Stimulated activated CD8-positive, alpha-beta memory T cell treated with anti-CD3 and anti-CD28 coated beads, Interleukin-7, amount 100 ng/mL, for 1 hour (primary cell): ENCODE data around the gene ZBED1.
"Not testable (repeated sequence)": the region's sequence is repeated elsewhere in the genome, so short reads cannot be mapped to it uniquely, and the experiment has no call there.

Source experiments
- DNase-seq, 2 donors: peaks; one replicate each; pipeline ENCODE4 v3.0.0-alpha.2; 2020; ENCODE audit warnings: low read depth in 2 of 2

ZBED1 gene

DNA sequence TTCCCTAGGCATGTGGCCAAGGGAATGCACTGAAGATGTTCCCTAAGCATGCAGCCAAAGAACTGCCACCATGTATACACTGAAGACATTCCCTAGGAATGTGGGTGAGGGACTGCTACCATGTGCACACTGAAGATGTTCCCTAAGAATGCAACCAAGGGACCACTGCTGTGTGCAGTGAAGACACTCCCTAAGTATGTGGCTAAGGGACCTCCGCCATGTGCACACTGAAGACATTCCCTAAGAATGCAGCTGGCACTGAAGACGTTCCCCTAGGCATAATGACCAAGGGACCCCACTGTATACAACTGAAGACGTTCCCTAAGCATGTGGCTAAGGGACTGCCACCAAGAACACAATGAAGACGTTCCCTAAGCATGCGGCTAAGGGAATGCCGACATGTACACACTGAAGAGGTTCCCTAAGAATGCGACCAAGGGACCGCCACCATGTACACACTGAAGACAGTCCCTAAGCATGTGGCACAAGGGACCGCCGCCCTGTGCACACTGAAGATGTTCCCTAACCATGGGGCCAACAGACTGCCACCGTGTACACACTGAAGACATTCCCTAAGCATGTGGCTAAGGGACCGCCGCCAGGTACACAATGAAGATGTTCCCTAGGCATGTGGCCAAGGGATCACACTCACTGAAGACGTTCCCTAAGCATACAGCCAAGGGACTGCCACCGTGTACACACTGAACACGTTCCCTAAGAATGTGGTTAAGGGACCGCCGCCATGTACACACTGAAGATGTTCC lies 25.6 kb downstream of the ZBED1 start:
- no peak for DNase-seq

DNA sequence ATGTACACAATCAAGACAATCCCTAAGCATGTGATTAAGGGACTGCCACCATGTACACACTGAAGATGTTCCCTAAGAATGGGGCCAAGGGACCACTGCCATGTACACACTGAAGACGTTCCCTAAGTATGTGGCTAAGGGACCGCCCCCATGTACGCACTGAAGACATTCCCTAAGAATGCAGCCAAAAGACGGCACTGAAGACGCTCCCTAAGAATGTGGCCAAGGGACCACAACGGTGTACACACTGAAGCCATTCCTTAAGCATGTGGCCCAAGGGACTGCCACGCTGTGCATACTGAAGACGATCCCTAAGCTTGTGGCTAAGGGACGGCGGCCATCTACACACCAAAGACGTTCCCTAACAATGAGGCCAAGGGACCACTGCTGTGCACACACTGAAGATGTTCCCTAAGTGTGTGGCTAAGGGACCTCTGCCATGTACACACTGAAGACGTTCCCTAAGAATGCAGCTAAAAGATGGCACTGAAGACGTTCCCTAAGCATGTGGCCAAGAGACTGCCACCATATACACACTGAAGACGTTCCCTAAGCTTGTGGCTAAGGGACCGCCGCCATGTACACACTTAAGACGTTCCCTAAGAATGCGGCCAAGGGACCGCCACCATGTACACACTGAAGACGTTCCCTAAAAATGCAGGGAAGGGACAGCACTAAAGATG lies 26.4 kb downstream of the ZBED1 start:
- no peak for DNase-seq

GRCh38 chrX:2473064-2473463 lies 27.7 kb downstream of the ZBED1 start:
- DNase-seq: not testable (repeated sequence)

DNA sequence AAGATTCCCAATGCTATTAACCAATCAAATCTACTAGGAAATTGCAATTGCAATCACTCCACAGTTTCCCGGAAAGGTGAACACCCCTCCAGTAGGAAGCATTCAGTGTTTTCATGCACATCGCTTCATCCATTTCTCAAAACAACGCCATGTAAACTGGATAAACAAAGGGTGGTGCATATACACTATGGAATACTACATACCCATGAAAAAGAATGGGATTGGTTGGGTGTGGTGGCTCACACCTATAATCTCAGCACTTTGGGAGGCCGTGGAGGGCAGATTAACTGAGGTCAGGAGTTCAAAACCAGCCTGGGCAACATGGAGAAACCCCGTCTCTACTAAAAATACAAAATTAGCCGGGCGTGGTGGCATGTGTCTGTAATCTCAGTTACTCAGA lies 29.1 kb downstream of the ZBED1 start:
- DNase-seq: no peak

- not testable (repeated sequence) for DNase-seq
Observed at GRCh38 chrX:2471126-2471525, 29.6 kb downstream of the ZBED1 start.

DNA sequence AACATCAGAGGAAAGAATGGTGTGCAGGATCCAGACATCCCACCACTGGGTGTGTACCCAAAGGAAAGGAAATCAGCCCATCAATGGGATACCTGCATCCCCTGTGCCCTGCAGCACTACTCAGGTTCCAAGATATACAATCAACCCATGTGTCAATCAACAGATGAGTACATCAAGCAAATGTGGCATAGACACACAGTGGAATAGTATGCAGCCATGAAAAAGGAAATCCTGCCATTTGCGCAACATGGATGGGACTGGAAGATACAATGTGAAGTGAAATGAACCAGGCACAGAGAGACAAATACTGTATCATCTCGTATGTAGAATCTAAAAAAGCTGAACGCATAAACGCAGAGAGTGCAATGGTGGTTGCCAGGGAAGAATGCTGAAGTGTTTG lies 30.9 kb downstream of the ZBED1 start:
- DNase-seq: not testable (repeated sequence)

- no peak for DNase-seq
Observed at GRCh38 chrX:2469196-2469685, 31.5 kb downstream of the ZBED1 start.

GRCh38 chrX:2468261-2469195 lies 32.2 kb downstream of the ZBED1 start:
- no peak for DNase-seq

- DNase-seq: no peak
Observed at GRCh38 chrX:2466876-2467656, 33.7 kb downstream of the ZBED1 start.

- no peak for DNase-seq
Observed at GRCh38 chrX:2464677-2465166, 36.1 kb downstream of the ZBED1 start.

- DNase-seq: no peak
Observed at GRCh38 chrX:2463973-2464676, 36.7 kb downstream of the ZBED1 start.

GRCh38 chrX:2463481-2463880 lies 37.3 kb downstream of the ZBED1 start:
- not testable (repeated sequence) for DNase-seq

DNA sequence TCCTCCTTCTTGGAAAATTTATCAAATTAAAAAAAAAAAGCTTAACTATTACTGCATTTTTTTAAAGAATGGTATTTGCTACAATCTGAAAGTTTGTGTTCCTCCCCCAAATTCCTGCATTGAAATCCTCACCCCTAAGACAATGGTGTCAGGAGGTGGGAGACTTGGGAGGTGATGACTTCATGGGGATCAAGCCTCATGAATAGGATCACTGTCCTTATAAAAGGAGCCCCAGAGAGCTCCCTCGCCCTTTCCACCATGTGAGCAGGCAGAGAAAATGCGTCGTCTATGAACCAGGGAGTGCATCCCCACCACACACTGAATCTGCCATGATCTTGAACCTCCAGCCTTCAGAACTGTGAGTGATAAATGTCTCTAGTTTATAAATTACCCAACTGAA lies 38.0 kb downstream of the ZBED1 start:
- DNase-seq: no peak

DNA sequence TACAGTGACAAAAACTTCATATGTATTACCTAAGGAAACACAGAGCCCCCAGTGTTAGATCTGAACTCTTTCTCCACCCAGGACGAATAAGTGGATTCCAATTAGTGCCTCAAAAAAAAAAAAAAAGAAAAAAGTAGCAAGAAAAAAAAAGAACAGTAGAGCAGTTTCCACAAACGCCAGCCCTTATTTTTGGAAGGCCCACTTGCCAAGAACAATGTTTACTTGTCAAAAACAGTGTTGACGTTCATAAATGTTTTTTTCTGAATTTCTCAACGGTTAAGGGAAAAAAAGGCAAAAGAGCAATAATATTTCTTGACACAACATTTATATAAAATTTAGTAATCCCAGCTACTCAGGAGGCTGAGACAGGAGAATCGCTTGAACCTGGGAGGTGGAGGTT lies 38.7 kb downstream of the ZBED1 start:
- no peak for DNase-seq

DNA sequence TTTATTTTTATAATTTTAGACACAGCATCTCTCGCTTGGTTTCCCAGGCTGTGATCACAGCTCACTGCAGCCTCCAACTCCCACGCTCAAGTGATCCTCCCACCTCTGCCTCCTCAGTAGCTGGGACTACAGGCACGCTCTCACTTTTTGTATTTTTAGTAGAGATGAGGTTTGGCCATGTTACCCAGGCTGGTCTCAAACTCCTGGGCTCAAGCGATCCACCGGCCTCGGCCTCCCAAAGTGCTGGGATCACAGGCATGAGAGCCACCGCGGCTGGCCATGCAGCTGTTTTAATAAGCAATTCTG lies 39.1 kb downstream of the ZBED1 start:
- DNase-seq: no peak

DNA sequence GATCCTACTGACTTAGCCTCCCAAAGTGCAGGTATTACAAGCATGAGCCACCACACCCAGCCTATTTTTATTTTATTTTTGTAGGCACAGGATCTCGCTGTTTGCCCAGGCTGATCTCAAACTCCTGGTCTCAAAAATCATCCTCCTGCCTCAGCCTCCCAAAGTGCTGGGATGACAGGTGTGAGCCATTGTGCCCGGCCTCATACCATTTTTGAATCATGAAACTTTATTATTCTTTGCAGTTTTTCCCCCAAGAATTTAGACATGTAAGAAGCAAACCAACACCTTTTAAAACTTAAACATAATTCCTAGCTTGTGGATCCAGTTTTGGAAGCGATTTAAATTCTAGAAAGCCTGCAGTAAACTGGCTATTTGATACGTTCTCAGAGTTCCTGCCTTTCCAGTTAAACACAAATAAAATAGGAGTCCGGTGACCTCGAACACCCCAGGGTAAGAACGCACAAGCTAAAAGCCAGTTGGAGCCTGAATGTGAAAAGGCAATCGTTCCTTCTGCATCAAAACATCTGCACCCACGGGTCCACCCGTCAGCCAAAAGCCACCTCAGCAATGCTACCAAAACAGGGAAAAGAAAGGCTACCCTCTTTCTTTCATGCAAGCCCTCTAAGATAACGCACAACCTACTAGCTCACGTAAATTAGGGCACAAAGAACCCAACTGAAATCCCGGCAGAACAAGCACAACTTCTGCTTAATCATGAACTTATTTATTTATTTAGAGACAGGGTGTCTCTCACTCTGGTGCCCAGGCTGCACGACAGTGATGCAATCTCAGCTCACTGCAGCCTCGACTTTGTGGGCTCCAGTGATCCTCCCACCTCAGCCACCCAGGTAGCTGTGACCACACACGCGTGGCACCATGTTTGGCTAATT lies 39.7 kb downstream of the ZBED1 start:
- not testable (repeated sequence) for DNase-seq

GRCh38 chrX:2460048-2460447 lies 40.7 kb downstream of the ZBED1 start:
- not testable (repeated sequence) for DNase-seq

DNA sequence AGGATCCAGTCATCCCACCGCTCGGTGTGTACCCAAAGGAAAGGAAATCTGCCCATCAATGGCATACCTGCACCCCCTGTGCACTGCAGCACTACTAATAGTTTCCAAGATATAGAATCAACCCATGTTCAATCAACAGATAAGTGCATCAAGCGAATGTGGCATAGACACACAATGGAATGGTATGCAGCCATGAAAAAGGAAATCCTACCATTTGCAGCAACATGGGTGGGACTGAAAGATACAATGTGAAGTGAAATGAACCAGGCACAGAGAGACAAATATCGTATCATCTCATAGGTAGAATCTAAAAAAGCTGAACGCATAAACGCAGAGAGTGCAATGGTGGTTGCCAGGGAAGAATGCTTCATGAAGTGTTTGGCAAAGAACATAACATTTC lies 42.5 kb downstream of the ZBED1 start:
- no peak for DNase-seq

DNA sequence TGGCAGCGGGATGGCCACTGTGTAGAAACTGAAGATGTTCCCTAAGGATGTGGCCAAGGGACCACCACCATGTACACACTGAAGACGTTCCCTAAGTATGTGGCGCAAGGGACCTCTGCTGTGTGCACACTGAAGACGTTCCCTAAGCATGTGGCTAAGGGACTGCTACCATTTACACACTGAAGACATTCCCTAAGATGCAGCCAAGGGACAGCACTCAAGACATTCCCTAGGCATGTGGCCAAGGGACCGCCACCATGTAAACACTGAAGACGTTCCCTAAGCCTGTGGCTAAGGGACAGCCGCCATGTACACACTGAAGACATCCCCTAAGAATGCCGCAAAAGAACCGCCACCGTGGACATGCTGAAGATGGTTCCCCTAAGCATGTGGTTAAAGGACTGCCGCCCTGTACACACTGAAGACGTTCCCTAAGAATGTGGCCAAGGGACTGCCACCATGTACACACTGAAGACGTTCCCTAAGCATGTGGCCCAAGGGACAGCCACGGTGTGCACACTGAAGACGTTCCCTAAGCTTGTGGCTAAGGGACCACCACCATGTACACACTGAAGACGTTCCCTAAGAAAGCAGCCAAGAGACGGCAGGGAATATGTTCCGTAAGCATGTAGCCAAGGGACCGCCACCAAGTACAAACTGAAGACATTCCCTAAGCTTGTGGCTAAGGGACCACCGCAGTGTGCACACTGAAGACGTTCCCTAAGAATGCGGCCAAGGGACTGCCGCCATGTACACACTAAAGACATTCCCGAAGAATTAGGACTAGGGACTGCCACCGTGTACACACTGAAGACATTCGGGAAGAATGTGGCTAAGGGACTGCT lies 43.3 kb downstream of the ZBED1 start:
- DNase-seq: no peak
